CD4-positive, CD25-positive, alpha-beta regulatory T cell (primary cell): Measurements from ENCODE around the gene PTPMT1. TPM values are rescaled to one million over a fixed set of nuclear protein-coding genes. Genes with fewer than 3 reads are reported as not detected.
"Not testable (repeated sequence)": the region's sequence is repeated elsewhere in the genome, so short reads cannot be mapped to it uniquely, and the experiment has no call there.

Experiments used
- ATAC-seq, 2 donors: fragments of 150-1000 bp; cut with Tn5 transposase; one replicate each; pipeline ENCODE4 v1.10.0; 2021; ENCODE audit warnings: low read depth in 2 of 2, moderate number of reproducible peaks in 2 of 2, moderate library complexity in 1 of 2
- DNase-seq, 3 donors: peaks; one replicate each; pipeline versions ENCODE4 v3.0.0 to v3.0.0-alpha.2; 2012 to 2022; ENCODE audit warnings: mixed read lengths in 1 of 3
- H3K27ac ChIP-seq: one replicate; pipeline ENCODE4 v1.7.0; 2013; ENCODE audit warnings: mild to moderate bottlenecking, low read length; ENCODE audit not compliant: insufficient read depth, poor library complexity, severe bottlenecking
- H3K27me3 ChIP-seq: one replicate; pipeline ENCODE4 v1.7.0; 2013; ENCODE audit warnings: low read length; ENCODE audit not compliant: control insufficient read depth, insufficient read depth
- H3K36me3 ChIP-seq: one replicate; pipeline ENCODE4 v1.7.0; 2013; ENCODE audit warnings: mild to moderate bottlenecking, low read length, moderate library complexity; ENCODE audit not compliant: control insufficient read depth, insufficient read depth
- H3K4me1 ChIP-seq: 2 replicates; pipeline ENCODE4 v1.7.0; 2013; ENCODE audit warnings: mild to moderate bottlenecking, low read length; ENCODE audit not compliant: insufficient read depth, control insufficient read depth, poor library complexity, severe bottlenecking
- H3K4me3 ChIP-seq: one replicate; pipeline ENCODE4 v1.7.0; 2013; ENCODE audit warnings: low read depth, mild to moderate bottlenecking, low read length, moderate library complexity
- H3K9me3 ChIP-seq, 2 experiments: 1 replicate in 1 of 2; 2 replicates in 1 of 2; pipeline ENCODE4 v1.7.0; 2013; ENCODE audit warnings: low read length in 2 of 2, mild to moderate bottlenecking in 1 of 2, moderate library complexity in 1 of 2; ENCODE audit not compliant: control insufficient read depth in 2 of 2
- H3K27ac Mint-ChIP-seq, 3 donors: one replicate each; pipeline ENCODE4 v1.8.0; 2020 to 2022; ENCODE audit warnings: mild to moderate bottlenecking in 3 of 3, mixed read lengths in 3 of 3, moderate library complexity in 2 of 3
- H3K27me3 Mint-ChIP-seq: one replicate; pipeline ENCODE4 v1.8.0; 2022; ENCODE audit warnings: mild to moderate bottlenecking, mixed read lengths
- H3K36me3 Mint-ChIP-seq: one replicate; pipeline ENCODE4 v1.8.0; 2020; ENCODE audit warnings: mixed read lengths
- H3K4me1 Mint-ChIP-seq, 4 donors: one replicate each; pipeline ENCODE4 v1.8.0; 2020 to 2022; ENCODE audit warnings: mixed read lengths in 4 of 4, mild to moderate bottlenecking in 1 of 4
- H3K4me3 Mint-ChIP-seq, 4 donors: one replicate each; pipeline ENCODE4 v1.8.0; 2020 to 2022; ENCODE audit warnings: mild to moderate bottlenecking in 4 of 4, mixed read lengths in 4 of 4, moderate library complexity in 3 of 4
- H3K9me3 Mint-ChIP-seq, 7 donors: one replicate each; pipeline ENCODE4 v1.8.0; 2020 to 2022; ENCODE audit warnings: mixed read lengths in 7 of 7, mild to moderate bottlenecking in 3 of 7, moderate library complexity in 2 of 7
- polyA plus RNA-seq, 4 donors: library from polyadenylated mRNA; unstranded; fragments of 300-500 nt; fragmentation: Illumina TruSeq; gene quantifications; one replicate each; pipeline ENCODE4 v1.2.3, GENCODE V29; 2021
- total RNA-seq: library from RNA; stranded (reverse); gene quantifications from one replicate; pipeline ENCODE4 v1.2.3, GENCODE V29; 2022

The PTPMT1 gene
- total and polyA plus RNA-seq, 5 donors from 2014 or later, result 19.5 to 86.1 (median 73.7) TPM

DNA sequence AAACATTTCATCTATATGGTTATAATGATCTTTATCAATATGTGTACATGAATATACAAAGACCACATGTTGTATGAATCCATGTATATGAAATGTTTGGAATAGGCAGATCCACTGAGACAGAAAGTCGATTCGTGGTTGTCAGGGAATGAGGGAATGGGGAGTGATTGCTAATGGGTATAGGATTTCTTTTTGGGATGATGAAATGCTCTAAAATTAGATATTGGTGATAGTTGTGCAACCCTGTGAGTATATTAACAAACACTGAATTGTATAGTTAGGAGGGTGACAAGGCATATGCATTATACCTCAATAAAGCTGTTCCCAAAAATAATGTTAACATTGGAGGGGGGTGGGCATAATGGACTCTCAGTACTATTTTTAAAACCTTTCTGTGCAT is 5.0 kb upstream of the PTPMT1 start:
- Histone ChIP-seq H3K9me3 (no peaks in the 10 kb centered on the region), H3K27ac (no peak overlapping the region), H3K27me3 (no peaks in the 10 kb centered on the region), H3K36me3 (no peaks in the 10 kb centered on the region), H3K4me1 (peaks cover 8% of the 10 kb centered on the region), H3K4me3 (no peak overlapping the region)
- Mint-ChIP-seq H3K36me3 (no peaks in the 10 kb centered on the region), H3K4me3 (peak overlapping the region in 1 of 4 donors; percentile 76), H3K27ac (no peak overlapping the region), H3K4me1 (peaks cover 4 to 16% (median 7%) of the 10 kb centered on the region in 4 donors), H3K9me3 (no peaks in the 10 kb centered on the region), H3K27me3 (no peaks in the 10 kb centered on the region)
- ATAC-seq (no peak), DNase-seq (no peak)

- peak overlapping the region in 1 of 4 donors; percentile 84 for H3K4me3 Mint-ChIP-seq
- not testable (repeated sequence) for H3K36me3 ChIP-seq, H3K27ac Mint-ChIP-seq, ATAC-seq, H3K9me3 Mint-ChIP-seq, H3K36me3 Mint-ChIP-seq, H3K4me3 ChIP-seq, H3K27ac ChIP-seq, DNase-seq, H3K27me3 Mint-ChIP-seq, H3K9me3 ChIP-seq, H3K27me3 ChIP-seq
- peaks cover 12 to 32% (median 14%) of the 10 kb centered on the region in 4 donors for H3K4me1 Mint-ChIP-seq
- peaks cover 20% of the 10 kb centered on the region for H3K4me1 ChIP-seq
Observed at GRCh38 chr11:47562393-47562792, 3.0 kb upstream of the PTPMT1 start.

DNA sequence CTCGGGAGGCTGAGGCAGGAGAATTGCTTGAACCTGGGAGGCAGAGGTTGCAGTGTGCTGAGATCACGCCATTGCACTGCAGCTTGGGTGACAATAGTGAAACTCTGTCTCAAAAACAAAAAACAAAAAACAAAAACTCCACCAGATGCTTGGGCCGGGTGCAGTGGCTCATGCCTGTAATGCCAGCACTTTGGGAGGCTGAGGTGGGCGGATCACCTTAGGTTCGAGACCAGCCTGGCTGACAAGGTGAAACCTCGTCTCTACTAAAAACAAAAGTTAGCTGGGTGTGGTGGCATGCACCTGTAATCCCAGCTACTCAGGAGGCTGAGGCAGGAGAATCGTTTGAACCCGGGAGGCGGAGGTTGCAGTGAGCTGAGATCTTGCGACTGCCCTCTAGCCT is 1.0 kb upstream of the PTPMT1 start:
- peak overlapping the region in 2 of 3 donors; percentile 36 to 80 for H3K27ac Mint-ChIP-seq
- H3K27me3 Mint-ChIP-seq, H3K27ac ChIP-seq, H3K4me3 ChIP-seq, H3K9me3 ChIP-seq, H3K27me3 ChIP-seq, ATAC-seq, DNase-seq, H3K36me3 ChIP-seq, H3K36me3 Mint-ChIP-seq, H3K9me3 Mint-ChIP-seq: not testable (repeated sequence)
- H3K4me1 ChIP-seq, result peaks cover 20% of the 10 kb centered on the region
- peaks cover 12 to 34% (median 14%) of the 10 kb centered on the region in 4 donors for H3K4me1 Mint-ChIP-seq
- H3K4me3 Mint-ChIP-seq, result peak overlapping the region; percentile 60 to 89 (median 68)

- Histone ChIP-seq H3K27me3 (no peaks in the 10 kb centered on the region), H3K9me3 (no peaks in the 10 kb centered on the region), H3K27ac (peak overlapping the region; percentile 63), H3K4me1 (peaks cover 20% of the 10 kb centered on the region), H3K4me3 (peak overlapping the region; percentile 53), H3K36me3 (peaks cover 4% of the 10 kb centered on the region)
- H3K4me3 Mint-ChIP-seq, result peak overlapping the region; percentile 84 to 89 (median 86)
- no peaks in the 10 kb centered on the region for H3K9me3 Mint-ChIP-seq
- no peaks in the 10 kb centered on the region for H3K27me3 Mint-ChIP-seq
- ATAC-seq (no peak), DNase-seq (no peak)
- peaks cover 12 to 38% (median 14%) of the 10 kb centered on the region in 4 donors for H3K4me1 Mint-ChIP-seq
- H3K36me3 Mint-ChIP-seq, result no peaks in the 10 kb centered on the region
- peak overlapping the region; percentile 67 to 80 (median 71) for H3K27ac Mint-ChIP-seq
Observed at GRCh38 chr11:47564933-47565339, 463 bp upstream of the PTPMT1 start.

DNA sequence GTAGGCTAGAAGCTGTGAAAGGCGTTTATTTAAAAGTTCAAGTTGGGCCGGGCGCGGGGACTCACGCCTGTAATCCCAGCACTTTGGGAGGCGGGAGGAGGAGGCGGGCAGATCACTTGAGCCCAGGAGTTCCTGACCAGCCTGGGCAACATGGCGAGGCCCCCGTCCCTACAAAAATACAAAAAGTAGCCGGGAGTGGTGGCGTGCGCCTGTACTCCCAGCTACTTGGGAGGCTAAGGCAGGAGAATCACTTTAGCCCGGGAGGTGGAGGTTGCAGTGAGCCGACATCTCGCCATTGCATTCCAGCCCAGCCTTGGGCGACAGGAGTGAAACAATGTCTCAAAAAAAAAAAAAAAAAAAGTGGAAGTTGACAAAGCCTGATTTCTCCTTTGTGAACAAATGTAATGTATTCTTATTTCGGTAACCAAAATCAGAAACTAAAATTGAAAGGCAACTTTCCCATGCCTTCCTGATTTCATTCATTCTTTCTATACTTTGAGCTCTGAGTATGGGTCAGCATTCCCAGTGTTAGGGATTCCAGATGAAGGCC is 825 bp downstream of the PTPMT1 start:
- H3K36me3 ChIP-seq, result peaks cover 10% of the 10 kb centered on the region
- Mint-ChIP-seq H3K36me3 (no peaks in the 10 kb centered on the region), H3K9me3 (no peaks in the 10 kb centered on the region), H3K27ac (peak overlapping the region; percentile 80 to 92 (median 80)), H3K4me3 (peak overlapping the region; percentile 84 to 97 (median 88)), H3K4me1 (peaks cover 9 to 41% (median 19%) of the 10 kb centered on the region in 4 donors), H3K27me3 (no peaks in the 10 kb centered on the region)
- ATAC-seq (no peak), DNase-seq (peak in 1 of 3 donors; percentile 35)
- H3K27ac ChIP-seq, result peak overlapping the region; percentile 63
- no peaks in the 10 kb centered on the region for H3K27me3 ChIP-seq
- peak overlapping the region; percentile 64 for H3K4me3 ChIP-seq
- peaks cover 20% of the 10 kb centered on the region for H3K4me1 ChIP-seq
- H3K9me3 ChIP-seq, result no peaks in the 10 kb centered on the region

- Mint-ChIP-seq H3K4me3 (peak overlapping the region in 1 of 4 donors; percentile 3), H3K4me1 (peaks cover 11 to 39% (median 19%) of the 10 kb centered on the region in 4 donors), H3K9me3 (no peaks in the 10 kb centered on the region), H3K36me3 (peaks cover 13% of the 10 kb centered on the region), H3K27ac (peak overlapping the region in 1 of 3 donors; percentile 67), H3K27me3 (no peaks in the 10 kb centered on the region)
- H3K27me3 ChIP-seq, result no peaks in the 10 kb centered on the region
- no peak for ATAC-seq
- H3K4me1 ChIP-seq, result peaks cover 16% of the 10 kb centered on the region
- no peaks in the 10 kb centered on the region for H3K9me3 ChIP-seq
- no peak overlapping the region for H3K4me3 ChIP-seq
- H3K36me3 ChIP-seq, result peaks cover 37% of the 10 kb centered on the region
- no peak for DNase-seq
- H3K27ac ChIP-seq, result no peak overlapping the region
Observed at GRCh38 chr11:47569646-47570045, 4.2 kb downstream of the PTPMT1 start.

- Histone ChIP-seq H3K36me3 (peaks cover 41% of the 10 kb centered on the region), H3K4me1 (peaks cover 9% of the 10 kb centered on the region), H3K27me3 (no peaks in the 10 kb centered on the region), H3K9me3 (no peaks in the 10 kb centered on the region), H3K4me3 (no peak overlapping the region), H3K27ac (no peak overlapping the region)
- H3K27me3 Mint-ChIP-seq, result no peaks in the 10 kb centered on the region
- H3K27ac Mint-ChIP-seq, result peak overlapping the region in 2 of 3 donors; percentile 5 to 54
- peak overlapping the region in 2 of 4 donors; percentile 29 to 45 for H3K4me3 Mint-ChIP-seq
- ATAC-seq (no peak), DNase-seq (no peak)
- no peaks in the 10 kb centered on the region for H3K9me3 Mint-ChIP-seq
- peaks cover 13% of the 10 kb centered on the region for H3K36me3 Mint-ChIP-seq
- H3K4me1 Mint-ChIP-seq, result peaks cover 11 to 41% (median 20%) of the 10 kb centered on the region in 4 donors
Observed at GRCh38 chr11:47570651-47571356, 5.4 kb downstream of the PTPMT1 start.
